HL-60 (cell line): Measurements from ENCODE around the gene MRGPRX2.

Experiments used
- GABPA ChIP-seq: IDR thresholded peaks from 2 replicates; pipeline ENCODE4 v1.6.1; 2012; ENCODE audit warnings: low read depth
- POLR2AphosphoS5 ChIP-seq: IDR thresholded peaks from 2 replicates; pipeline ENCODE4 v1.6.1; 2012; ENCODE audit warnings: low read depth
- TF ChIP-seq, protein P1 (sequence below): IDR thresholded peaks from one replicate; pipeline ENCODE4 v1.5.1; 2011; ENCODE audit warnings: low read length, control low read depth, inconsistent platforms; ENCODE audit not compliant: insufficient read depth
- TF ChIP-seq, protein P2 (sequence below): IDR thresholded peaks from 2 replicates; pipeline ENCODE4 v1.6.1; 2012; ENCODE audit warnings: low read depth; ENCODE audit not compliant: insufficient replicate concordance

DNA sequence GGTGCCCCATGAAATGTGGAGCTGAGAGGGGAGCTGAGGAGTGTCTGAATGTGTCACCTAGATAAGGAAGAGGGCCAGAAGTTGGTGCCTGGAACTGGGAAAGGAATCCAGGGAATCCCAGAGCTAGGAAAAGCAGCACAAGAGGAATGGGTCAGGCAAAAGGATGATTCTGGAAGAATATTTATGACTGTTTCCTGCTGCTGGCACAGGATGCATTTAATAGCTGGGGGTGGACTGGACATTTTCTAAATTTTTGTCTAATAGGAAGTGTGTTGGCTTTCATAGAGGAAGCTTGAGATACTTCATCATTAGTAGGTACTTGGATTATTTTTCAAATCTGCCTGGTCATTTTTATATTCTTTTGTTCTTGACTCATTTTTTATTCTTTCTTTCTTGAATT is 17.4 kb upstream of the MRGPRX2 start:
- TF ChIP-seq, protein P1, sequence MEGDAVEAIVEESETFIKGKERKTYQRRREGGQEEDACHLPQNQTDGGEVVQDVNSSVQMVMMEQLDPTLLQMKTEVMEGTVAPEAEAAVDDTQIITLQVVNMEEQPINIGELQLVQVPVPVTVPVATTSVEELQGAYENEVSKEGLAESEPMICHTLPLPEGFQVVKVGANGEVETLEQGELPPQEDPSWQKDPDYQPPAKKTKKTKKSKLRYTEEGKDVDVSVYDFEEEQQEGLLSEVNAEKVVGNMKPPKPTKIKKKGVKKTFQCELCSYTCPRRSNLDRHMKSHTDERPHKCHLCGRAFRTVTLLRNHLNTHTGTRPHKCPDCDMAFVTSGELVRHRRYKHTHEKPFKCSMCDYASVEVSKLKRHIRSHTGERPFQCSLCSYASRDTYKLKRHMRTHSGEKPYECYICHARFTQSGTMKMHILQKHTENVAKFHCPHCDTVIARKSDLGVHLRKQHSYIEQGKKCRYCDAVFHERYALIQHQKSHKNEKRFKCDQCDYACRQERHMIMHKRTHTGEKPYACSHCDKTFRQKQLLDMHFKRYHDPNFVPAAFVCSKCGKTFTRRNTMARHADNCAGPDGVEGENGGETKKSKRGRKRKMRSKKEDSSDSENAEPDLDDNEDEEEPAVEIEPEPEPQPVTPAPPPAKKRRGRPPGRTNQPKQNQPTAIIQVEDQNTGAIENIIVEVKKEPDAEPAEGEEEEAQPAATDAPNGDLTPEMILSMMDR: no peak
- no peak for TF ChIP-seq POLR2AphosphoS5
- TF ChIP-seq GABPA: no peak
- TF ChIP-seq, protein P2, sequence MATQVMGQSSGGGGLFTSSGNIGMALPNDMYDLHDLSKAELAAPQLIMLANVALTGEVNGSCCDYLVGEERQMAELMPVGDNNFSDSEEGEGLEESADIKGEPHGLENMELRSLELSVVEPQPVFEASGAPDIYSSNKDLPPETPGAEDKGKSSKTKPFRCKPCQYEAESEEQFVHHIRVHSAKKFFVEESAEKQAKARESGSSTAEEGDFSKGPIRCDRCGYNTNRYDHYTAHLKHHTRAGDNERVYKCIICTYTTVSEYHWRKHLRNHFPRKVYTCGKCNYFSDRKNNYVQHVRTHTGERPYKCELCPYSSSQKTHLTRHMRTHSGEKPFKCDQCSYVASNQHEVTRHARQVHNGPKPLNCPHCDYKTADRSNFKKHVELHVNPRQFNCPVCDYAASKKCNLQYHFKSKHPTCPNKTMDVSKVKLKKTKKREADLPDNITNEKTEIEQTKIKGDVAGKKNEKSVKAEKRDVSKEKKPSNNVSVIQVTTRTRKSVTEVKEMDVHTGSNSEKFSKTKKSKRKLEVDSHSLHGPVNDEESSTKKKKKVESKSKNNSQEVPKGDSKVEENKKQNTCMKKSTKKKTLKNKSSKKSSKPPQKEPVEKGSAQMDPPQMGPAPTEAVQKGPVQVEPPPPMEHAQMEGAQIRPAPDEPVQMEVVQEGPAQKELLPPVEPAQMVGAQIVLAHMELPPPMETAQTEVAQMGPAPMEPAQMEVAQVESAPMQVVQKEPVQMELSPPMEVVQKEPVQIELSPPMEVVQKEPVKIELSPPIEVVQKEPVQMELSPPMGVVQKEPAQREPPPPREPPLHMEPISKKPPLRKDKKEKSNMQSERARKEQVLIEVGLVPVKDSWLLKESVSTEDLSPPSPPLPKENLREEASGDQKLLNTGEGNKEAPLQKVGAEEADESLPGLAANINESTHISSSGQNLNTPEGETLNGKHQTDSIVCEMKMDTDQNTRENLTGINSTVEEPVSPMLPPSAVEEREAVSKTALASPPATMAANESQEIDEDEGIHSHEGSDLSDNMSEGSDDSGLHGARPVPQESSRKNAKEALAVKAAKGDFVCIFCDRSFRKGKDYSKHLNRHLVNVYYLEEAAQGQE: no peak
